ENCODE measurements around the gene RPUSD1.

DNA sequence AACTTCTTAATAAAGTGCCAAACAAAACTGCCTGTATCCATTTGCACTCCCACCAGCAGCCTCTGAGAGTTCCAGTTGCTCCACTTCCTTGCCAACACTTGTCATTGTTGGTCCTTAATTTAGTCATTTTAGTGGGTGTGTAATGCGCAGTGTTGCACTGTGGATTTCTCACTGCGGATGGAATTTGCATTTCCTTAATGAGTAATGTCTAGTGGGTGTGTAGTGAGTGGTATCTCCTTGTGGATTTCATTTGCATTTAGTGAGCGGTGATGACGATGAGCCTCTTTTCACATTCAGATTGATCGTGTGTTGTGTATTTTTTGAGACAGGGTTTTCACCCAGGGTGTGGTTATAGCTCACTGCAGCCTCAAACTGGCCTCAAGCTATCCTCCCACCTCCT, 31.8 kb downstream of the RPUSD1 start:
- TF ChIP-seq POLR2A (IDR thresholded peaks at IDR 0.05; ENCODE audit: borderline replicate concordance, extremely low read depth, insufficient read depth, insufficient read length) (no peak), FOSL1 (IDR thresholded peaks at IDR 0.05; ENCODE audit: low read depth) (no peak), CEBPB (IDR thresholded peaks at IDR 0.05; ENCODE audit: low read depth) (no peak), YY1 (IDR thresholded peaks at IDR 0.05; ENCODE audit: extremely low read depth, insufficient replicate concordance, low read depth, low read length) (no peak), EZH2phosphoT487 (IDR thresholded peaks at IDR 0.05; ENCODE audit: borderline replicate concordance) (no peak), ZNF274 (IDR thresholded peaks at IDR 0.05; ENCODE audit: low read depth, low read length) (no peak), RAD21 (IDR thresholded peaks at IDR 0.05; ENCODE audit: low read depth) (no peak), SIN3A (IDR thresholded peaks at IDR 0.05; ENCODE audit: low read depth) (no peak)
- TF ChIP-seq, protein P1, sequence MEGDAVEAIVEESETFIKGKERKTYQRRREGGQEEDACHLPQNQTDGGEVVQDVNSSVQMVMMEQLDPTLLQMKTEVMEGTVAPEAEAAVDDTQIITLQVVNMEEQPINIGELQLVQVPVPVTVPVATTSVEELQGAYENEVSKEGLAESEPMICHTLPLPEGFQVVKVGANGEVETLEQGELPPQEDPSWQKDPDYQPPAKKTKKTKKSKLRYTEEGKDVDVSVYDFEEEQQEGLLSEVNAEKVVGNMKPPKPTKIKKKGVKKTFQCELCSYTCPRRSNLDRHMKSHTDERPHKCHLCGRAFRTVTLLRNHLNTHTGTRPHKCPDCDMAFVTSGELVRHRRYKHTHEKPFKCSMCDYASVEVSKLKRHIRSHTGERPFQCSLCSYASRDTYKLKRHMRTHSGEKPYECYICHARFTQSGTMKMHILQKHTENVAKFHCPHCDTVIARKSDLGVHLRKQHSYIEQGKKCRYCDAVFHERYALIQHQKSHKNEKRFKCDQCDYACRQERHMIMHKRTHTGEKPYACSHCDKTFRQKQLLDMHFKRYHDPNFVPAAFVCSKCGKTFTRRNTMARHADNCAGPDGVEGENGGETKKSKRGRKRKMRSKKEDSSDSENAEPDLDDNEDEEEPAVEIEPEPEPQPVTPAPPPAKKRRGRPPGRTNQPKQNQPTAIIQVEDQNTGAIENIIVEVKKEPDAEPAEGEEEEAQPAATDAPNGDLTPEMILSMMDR (IDR thresholded peaks at IDR 0.05 in 2 of 3, conservative IDR thresholded peaks at IDR 0.05 in 1 of 3; ENCODE audit: borderline replicate concordance in 1 of 3, insufficient read depth in 1 of 3, low read depth in 2 of 3, low read length in 2 of 3), result peak in 1 of 3 experiments; percentile 25; a peak in 2 of 6 replicates
- TF ChIP-seq, protein P2, sequence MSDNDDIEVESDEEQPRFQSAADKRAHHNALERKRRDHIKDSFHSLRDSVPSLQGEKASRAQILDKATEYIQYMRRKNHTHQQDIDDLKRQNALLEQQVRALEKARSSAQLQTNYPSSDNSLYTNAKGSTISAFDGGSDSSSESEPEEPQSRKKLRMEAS (IDR thresholded peaks at IDR 0.05), result no peak

Measured in HCT116 (cell line).